ENCODE data around the gene NPAS3. TPM values are rescaled to one million over a fixed set of nuclear protein-coding genes. Genes with fewer than 3 reads are reported as not detected.

Gene NPAS3
- total and polyA plus RNA-seq, 7 donors: 0.04 to 1.5 (median 0.39) TPM

DNA sequence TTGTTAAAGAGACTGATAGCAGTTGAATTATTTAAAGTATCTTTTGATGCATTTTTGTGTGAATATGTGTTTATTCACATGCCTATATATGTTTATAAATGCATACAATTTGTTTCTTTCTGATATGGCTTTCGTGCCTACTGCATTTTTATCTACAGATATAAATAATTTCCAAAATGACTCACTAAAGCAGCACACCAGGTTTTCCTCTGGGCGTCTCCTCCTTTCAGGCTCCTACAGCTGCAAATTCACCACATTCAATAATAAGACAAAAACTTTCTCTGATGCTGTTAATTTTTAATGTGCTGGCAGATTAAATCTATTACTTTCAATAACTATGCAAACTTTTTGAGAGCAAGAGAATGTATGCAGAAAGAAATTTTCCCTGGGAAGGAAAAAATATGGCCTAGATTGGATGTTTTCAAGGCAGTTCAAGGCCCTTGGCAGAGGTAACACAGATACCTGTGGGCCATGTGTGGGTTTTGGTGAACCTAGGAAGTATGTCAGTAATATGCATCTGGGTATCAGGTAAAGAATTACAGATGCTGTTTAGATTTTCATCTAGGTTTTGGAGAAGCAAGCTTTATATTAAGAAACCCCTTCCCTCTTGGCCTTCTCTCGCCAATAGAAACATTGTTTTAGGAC lies 630.4 kb downstream of the NPAS3 start:
- DNase-seq: no peak

DNA sequence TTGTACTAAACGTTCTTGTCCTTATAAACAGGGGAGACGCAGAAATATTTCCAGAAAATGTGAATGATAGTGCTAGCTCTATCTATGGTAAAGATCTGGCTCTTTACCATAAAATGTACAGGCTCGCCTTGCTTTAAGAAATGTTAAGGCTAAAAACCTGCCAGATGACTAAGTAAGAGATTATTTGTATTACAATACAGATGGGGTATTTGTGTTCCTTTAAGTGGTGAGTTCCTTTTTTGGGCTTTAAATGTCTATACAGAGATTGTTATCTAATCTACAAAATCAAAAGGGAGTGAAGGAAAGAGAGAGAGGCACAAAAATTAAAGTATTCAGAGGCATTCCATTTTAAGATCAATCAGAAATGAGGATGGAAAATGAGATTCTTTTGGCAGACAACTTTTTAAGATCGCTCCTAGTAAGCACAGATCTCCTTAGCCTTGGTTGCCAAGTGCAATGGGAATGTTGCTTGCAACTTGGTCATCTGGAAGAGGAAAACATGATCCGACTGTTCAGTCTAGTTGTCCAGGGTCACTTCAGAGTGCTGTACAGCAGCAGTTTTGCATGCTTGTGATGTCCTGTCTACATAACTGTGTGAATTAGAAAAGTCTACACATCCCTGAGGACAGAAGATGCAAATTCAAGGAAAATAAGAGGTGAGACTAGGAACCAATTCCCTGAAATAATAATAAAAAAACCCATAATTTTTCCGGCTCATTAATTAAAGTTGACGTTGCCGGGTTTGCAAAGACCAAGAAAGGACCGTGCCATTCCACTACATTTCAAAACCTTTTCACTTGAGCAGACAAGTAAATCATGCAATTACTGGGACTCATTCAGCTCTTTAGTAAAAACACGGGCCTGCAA lies 631.4 kb downstream of the NPAS3 start:
- Histone ChIP-seq H3K4me3 (no peak overlapping the region), H3K27me3 (ENCODE audit: insufficient read depth in 3 of 3, low read length in 2 of 3) (no peaks in the 10 kb centered on the region), H3K9me3 (no peaks in the 10 kb centered on the region), H3K36me3 (ENCODE audit: insufficient read depth in 1 of 2, low read depth in 1 of 2) (no peaks in the 10 kb centered on the region), H3K4me1 (no peaks in the 10 kb centered on the region), H3K27ac (no peak overlapping the region)
- ATAC-seq: no peak
- intact Hi-C loops (cut with DNase I): no loop called here
- 70 to 77% (median 76%) methylated on average over 10 of the region's 10 CpGs for WGBS, 3 donors
- TF ChIP-seq, protein P1, sequence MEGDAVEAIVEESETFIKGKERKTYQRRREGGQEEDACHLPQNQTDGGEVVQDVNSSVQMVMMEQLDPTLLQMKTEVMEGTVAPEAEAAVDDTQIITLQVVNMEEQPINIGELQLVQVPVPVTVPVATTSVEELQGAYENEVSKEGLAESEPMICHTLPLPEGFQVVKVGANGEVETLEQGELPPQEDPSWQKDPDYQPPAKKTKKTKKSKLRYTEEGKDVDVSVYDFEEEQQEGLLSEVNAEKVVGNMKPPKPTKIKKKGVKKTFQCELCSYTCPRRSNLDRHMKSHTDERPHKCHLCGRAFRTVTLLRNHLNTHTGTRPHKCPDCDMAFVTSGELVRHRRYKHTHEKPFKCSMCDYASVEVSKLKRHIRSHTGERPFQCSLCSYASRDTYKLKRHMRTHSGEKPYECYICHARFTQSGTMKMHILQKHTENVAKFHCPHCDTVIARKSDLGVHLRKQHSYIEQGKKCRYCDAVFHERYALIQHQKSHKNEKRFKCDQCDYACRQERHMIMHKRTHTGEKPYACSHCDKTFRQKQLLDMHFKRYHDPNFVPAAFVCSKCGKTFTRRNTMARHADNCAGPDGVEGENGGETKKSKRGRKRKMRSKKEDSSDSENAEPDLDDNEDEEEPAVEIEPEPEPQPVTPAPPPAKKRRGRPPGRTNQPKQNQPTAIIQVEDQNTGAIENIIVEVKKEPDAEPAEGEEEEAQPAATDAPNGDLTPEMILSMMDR (IDR thresholded peaks at IDR 0.05): no peak
- DNase-seq: no peak

More for the DNA sequence above, 630.4 kb downstream of the NPAS3 start:
- TF ChIP-seq, protein P1 (IDR thresholded peaks at IDR 0.05): no peak
- no peaks in the 10 kb centered on the region for H3K9me3 ChIP-seq
- 93 to 99% (median 98%) methylated on average over 3 of the region's 3 CpGs for WGBS, 3 donors
- no peaks in the 10 kb centered on the region for H3K27me3 ChIP-seq (ENCODE audit: insufficient read depth in 3 of 3, low read length in 2 of 3)
- H3K4me3 ChIP-seq: no peak overlapping the region
- no peak for ATAC-seq
- H3K27ac ChIP-seq: no peak overlapping the region
- no peaks in the 10 kb centered on the region for H3K36me3 ChIP-seq (ENCODE audit: insufficient read depth in 1 of 2, low read depth in 1 of 2)
- intact Hi-C loops (cut with DNase I): no loop called here
- H3K4me1 ChIP-seq: no peaks in the 10 kb centered on the region

DNA sequence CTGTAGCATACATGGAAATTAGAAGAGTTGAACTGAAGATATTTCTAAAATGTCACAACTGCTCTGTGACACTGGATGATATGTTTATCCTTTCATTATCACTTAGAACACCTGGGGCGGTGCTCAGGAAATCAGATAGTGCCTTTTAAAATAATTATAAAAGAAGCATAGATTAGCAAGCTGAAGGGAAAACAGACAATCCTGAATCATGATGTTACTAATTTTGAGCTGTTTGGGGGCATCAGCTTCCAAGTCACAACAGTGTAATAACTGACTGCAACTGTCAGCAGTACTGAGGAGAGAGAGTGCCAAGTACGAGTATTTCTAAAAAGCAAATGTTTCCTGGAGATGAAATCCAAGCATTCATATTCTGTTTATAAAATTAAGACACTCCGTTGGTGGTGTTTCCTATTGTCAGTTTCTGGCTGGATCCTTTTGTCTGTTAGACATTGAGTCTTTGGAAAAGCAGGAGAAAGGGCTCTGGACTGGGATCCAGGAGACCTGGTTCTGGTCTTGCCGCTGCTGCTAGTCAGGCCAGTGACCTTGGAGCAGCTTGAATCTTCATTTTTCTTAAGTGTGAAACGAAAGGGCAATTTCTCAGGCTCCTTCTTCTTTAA lies 632.1 kb downstream of the NPAS3 start:
- Histone ChIP-seq H3K27ac (no peak overlapping the region), H3K4me3 (no peak overlapping the region), H3K4me1 (no peaks in the 10 kb centered on the region), H3K36me3 (ENCODE audit: insufficient read depth in 1 of 2, low read depth in 1 of 2) (no peaks in the 10 kb centered on the region), H3K9me3 (no peaks in the 10 kb centered on the region), H3K27me3 (ENCODE audit: insufficient read depth in 3 of 3, low read length in 2 of 3) (no peaks in the 10 kb centered on the region)
- TF ChIP-seq, protein P1 (IDR thresholded peaks at IDR 0.05): no peak
- intact Hi-C loops (cut with DNase I): no loop called here
- WGBS, 3 donors: 40 to 50% (median 48%) methylated on average over 5 of the region's 5 CpGs
- DNase-seq (no peak), ATAC-seq (no peak)

DNA sequence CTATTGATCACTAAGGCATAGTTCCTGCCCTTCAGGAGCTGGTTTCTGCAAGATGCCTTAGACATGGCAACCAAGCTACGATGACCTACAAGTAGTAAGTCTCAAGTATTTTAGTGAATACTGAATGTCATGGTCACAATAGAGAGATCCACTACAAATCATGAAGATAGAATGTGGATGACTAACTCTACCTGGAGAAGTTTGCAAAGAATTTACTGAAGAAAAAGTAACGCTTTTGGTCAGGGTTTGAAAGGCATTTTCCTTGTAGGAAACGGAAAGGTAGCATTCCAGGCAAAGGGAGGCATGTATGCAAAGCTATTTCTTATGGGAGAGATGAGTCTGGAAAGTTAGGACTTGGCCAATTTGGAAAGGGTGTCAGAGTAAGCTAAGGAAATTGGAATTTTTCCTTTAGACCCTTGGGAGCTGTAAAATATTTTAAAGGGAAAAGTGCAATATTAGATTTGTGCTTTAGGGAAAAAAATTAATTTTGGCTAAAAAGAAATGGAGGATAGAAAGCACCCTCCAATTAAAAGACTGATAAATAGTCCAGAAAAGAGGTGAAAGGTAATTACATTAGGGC lies 634.7 kb downstream of the NPAS3 start:
- Histone ChIP-seq H3K4me1 (no peaks in the 10 kb centered on the region), H3K4me3 (no peak overlapping the region), H3K27ac (no peak overlapping the region), H3K27me3 (ENCODE audit: insufficient read depth in 3 of 3, low read length in 2 of 3) (no peaks in the 10 kb centered on the region), H3K36me3 (ENCODE audit: insufficient read depth in 1 of 2, low read depth in 1 of 2) (no peaks in the 10 kb centered on the region), H3K9me3 (no peaks in the 10 kb centered on the region)
- ATAC-seq: no peak
- WGBS, 3 donors: 82 to 90% (median 87%) methylated on average over 3 of the region's 3 CpGs
- DNase-seq: no peak
- TF ChIP-seq, protein P1 (IDR thresholded peaks at IDR 0.05): no peak
- intact Hi-C loops (cut with DNase I): no loop called here

Data from psoas muscle (tissue), 8 donors.